Measurements from ENCODE around the gene PAIP2B.

PAIP2B gene

DNA sequence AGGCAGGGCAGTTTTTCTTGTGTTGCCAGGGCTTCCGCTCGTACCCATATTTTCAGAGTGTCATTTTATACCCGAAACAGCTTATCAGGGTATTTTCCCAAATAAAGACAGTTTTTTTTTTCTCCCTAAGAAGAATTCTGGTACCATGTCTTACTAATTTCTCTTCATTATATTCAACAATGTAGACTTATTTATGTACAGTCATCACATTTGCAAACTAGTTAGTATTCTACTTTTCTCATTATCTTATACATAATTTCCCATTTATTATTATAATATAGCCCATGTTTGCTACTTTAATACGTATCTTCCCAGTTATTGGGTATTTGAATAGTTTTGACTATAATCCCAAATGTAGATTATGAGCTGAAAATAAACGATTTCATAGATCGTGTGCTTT lies 36.5 kb upstream of the PAIP2B start:
- H3K4me3 ChIP-seq (ENCODE audit: low read length), result no peak overlapping the region
- H3K4me2 ChIP-seq (ENCODE audit: low read length), result no peak overlapping the region
- H3K4me1 ChIP-seq (ENCODE audit: control insufficient read depth, low read length), result no peaks in the 10 kb centered on the region
- H3K27ac ChIP-seq (ENCODE audit: low read depth, low read length), result no peak overlapping the region
- H4K20me1 ChIP-seq (ENCODE audit: control insufficient read depth, insufficient read depth, low read depth, low read length), result no peaks in the 10 kb centered on the region
- H3K79me2 ChIP-seq (ENCODE audit: control insufficient read depth, low read length), result no peaks in the 10 kb centered on the region
- no peaks in the 10 kb centered on the region for H3K36me3 ChIP-seq (ENCODE audit: control insufficient read depth, low read length)
- no peaks in the 10 kb centered on the region for H3K9me3 ChIP-seq (ENCODE audit: control insufficient read depth, insufficient read depth, low read length)
- H3K9me2 ChIP-seq (replicated peaks; ENCODE audit: control insufficient read depth, low read length), result no peaks in the 10 kb centered on the region
- no peaks in the 10 kb centered on the region for H3F3A ChIP-seq (ENCODE audit: control insufficient read depth, insufficient read depth)
- H3K27me3 ChIP-seq (ENCODE audit: control insufficient read depth, low read length), result peaks cover 11% of the 10 kb centered on the region; the same call in 1 of the 2 replicates
- TF ChIP-seq, protein P1, sequence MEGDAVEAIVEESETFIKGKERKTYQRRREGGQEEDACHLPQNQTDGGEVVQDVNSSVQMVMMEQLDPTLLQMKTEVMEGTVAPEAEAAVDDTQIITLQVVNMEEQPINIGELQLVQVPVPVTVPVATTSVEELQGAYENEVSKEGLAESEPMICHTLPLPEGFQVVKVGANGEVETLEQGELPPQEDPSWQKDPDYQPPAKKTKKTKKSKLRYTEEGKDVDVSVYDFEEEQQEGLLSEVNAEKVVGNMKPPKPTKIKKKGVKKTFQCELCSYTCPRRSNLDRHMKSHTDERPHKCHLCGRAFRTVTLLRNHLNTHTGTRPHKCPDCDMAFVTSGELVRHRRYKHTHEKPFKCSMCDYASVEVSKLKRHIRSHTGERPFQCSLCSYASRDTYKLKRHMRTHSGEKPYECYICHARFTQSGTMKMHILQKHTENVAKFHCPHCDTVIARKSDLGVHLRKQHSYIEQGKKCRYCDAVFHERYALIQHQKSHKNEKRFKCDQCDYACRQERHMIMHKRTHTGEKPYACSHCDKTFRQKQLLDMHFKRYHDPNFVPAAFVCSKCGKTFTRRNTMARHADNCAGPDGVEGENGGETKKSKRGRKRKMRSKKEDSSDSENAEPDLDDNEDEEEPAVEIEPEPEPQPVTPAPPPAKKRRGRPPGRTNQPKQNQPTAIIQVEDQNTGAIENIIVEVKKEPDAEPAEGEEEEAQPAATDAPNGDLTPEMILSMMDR (IDR thresholded peaks at IDR 0.05; ENCODE audit: low read depth, low read length, poor library complexity, severe bottlenecking), result no peak
- TF ChIP-seq EZH2phosphoT487 (IDR thresholded peaks at IDR 0.05; ENCODE audit: borderline replicate concordance, low read length), result no peak

DNA sequence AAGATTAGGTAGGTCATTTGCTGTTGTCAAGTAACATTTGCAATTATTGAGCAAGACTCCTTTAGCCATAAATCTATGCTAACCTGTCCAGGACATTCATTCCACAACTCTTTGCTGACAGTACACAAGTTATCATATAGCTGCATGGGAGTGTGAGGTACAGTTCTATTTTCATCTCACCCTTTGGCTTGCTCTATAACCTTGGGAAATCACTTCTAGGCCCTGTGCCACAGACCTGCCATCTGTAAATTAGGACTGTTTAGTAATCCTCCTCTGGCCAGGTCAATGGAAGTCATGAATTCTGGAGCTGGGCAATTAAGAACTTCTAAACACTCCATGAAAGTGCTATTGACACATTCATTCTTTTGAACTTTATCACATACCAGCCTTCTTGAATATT lies 34.6 kb upstream of the PAIP2B start:
- H3K9me2 ChIP-seq (replicated peaks; ENCODE audit: control insufficient read depth, low read length), result no peaks in the 10 kb centered on the region
- H3K27me3 ChIP-seq (ENCODE audit: control insufficient read depth, low read length), result peaks cover 20% of the 10 kb centered on the region
- no peak for TF ChIP-seq EZH2phosphoT487 (IDR thresholded peaks at IDR 0.05; ENCODE audit: borderline replicate concordance, low read length)
- TF ChIP-seq, protein P1 (IDR thresholded peaks at IDR 0.05; ENCODE audit: low read depth, low read length, poor library complexity, severe bottlenecking), result no peak
- H3K4me2 ChIP-seq (ENCODE audit: low read length), result no peak overlapping the region
- no peak overlapping the region for H3K27ac ChIP-seq (ENCODE audit: low read depth, low read length)
- H3K4me1 ChIP-seq (ENCODE audit: control insufficient read depth, low read length), result no peaks in the 10 kb centered on the region
- H3F3A ChIP-seq (ENCODE audit: control insufficient read depth, insufficient read depth), result no peaks in the 10 kb centered on the region
- H4K20me1 ChIP-seq (ENCODE audit: control insufficient read depth, insufficient read depth, low read depth, low read length), result no peaks in the 10 kb centered on the region
- H3K36me3 ChIP-seq (ENCODE audit: control insufficient read depth, low read length), result no peaks in the 10 kb centered on the region
- H3K4me3 ChIP-seq (ENCODE audit: low read length), result no peak overlapping the region
- no peaks in the 10 kb centered on the region for H3K79me2 ChIP-seq (ENCODE audit: control insufficient read depth, low read length)
- H3K9me3 ChIP-seq (ENCODE audit: control insufficient read depth, insufficient read depth, low read length), result no peaks in the 10 kb centered on the region

DNA sequence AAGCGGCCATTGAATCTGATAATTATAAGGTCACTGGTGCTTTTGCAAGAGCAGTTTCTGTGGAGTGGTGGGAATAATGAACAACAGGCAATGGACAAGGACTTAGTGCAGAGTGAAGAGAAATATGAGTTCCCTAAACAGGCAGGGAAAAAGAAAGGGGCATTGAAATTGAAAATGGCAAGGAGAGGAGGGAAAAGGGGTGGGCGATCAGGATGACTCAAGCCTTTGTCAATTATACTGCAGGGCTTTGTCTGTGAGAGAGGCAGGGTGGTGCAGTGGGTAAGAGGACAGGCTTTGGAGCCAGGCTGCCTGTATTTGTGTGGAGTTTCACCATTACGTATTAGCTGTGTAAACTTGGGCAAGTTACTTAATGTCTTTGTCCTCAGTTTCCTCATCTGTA lies 29.5 kb upstream of the PAIP2B start:
- peaks cover 16% of the 10 kb centered on the region; the same call in 1 of the 2 replicates for H3K27me3 ChIP-seq (ENCODE audit: control insufficient read depth, low read length)
- H3K79me2 ChIP-seq (ENCODE audit: control insufficient read depth, low read length), result no peaks in the 10 kb centered on the region
- no peak overlapping the region for H3K4me2 ChIP-seq (ENCODE audit: low read length)
- H3K9me2 ChIP-seq (replicated peaks; ENCODE audit: control insufficient read depth, low read length), result no peaks in the 10 kb centered on the region
- H3K36me3 ChIP-seq (ENCODE audit: control insufficient read depth, low read length), result no peaks in the 10 kb centered on the region
- TF ChIP-seq EZH2phosphoT487 (IDR thresholded peaks at IDR 0.05; ENCODE audit: borderline replicate concordance, low read length), result no peak
- TF ChIP-seq, protein P1 (IDR thresholded peaks at IDR 0.05; ENCODE audit: low read depth, low read length, poor library complexity, severe bottlenecking), result no peak
- H3F3A ChIP-seq (ENCODE audit: control insufficient read depth, insufficient read depth), result no peaks in the 10 kb centered on the region
- H3K27ac ChIP-seq (ENCODE audit: low read depth, low read length), result no peak overlapping the region
- H3K4me3 ChIP-seq (ENCODE audit: low read length), result no peak overlapping the region
- H3K9me3 ChIP-seq (ENCODE audit: control insufficient read depth, insufficient read depth, low read length), result no peaks in the 10 kb centered on the region
- H3K4me1 ChIP-seq (ENCODE audit: control insufficient read depth, low read length), result no peaks in the 10 kb centered on the region
- no peaks in the 10 kb centered on the region for H4K20me1 ChIP-seq (ENCODE audit: control insufficient read depth, insufficient read depth, low read depth, low read length)

Measured in DOHH2 (cell line).